ENCODE results near the gene COL23A1.
A peak's percentile ranks its signal among the peaks of the same experiment; 100 is the strongest.

COL23A1 gene

DNA sequence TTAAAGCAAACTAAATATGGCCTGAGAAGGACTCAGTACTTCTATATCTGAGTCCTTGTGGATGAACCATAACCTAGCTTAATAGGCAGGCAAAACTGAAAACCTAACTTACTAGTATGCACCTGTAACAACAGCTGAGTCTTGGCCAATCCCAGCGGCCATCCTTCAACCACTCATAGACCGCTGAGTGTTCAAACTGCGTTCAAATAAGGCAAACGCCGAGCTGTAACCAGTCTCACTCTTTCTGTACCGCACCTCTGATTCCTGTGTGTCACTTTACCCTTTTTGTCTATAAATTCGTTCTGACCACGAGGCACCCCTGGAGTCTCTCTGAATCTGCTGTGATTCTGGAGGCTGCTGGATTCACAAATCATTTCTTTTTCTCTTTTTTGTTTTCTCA, 170.5 kb downstream of the COL23A1 start:
- Histone ChIP-seq H3K4me3 (ENCODE audit: low read length in 2 of 2) (no peak overlapping the region), H2BK15ac (ENCODE audit: low read length) (peak overlapping the region; percentile 47), H2AK5ac (ENCODE audit: low read depth, low read length) (no peak overlapping the region), H3K9ac (ENCODE audit: low read depth, low read length, poor library complexity) (no peak overlapping the region), H2BK12ac (ENCODE audit: low read length) (no peak overlapping the region), H2AFZ (ENCODE audit: low read length) (peak overlapping the region; percentile 32), H3K4me2 (ENCODE audit: insufficient read depth, low read length, poor library complexity, severe bottlenecking) (no peak overlapping the region), H3K4me1 (ENCODE audit: control insufficient read depth in 2 of 2, insufficient read depth in 1 of 2, low read depth in 1 of 2, low read length in 2 of 2) (peaks cover 36 to 37% of the 10 kb centered on the region in 2 donors), H3K14ac (ENCODE audit: low read length) (no peak overlapping the region), H3K18ac (ENCODE audit: low read length) (no peak overlapping the region), H3K4ac (ENCODE audit: low read length) (no peak overlapping the region), H3K9me3 (replicated peaks in 1 of 2; ENCODE audit: control insufficient read depth in 2 of 2, insufficient read depth in 1 of 2, low read depth in 1 of 2, low read length in 2 of 2) (no peaks in the 10 kb centered on the region), H3K27ac (replicated peaks; ENCODE audit: low read length) (no peak overlapping the region), H2BK120ac (ENCODE audit: low read depth, low read length) (no peak overlapping the region), H3K79me1 (ENCODE audit: low read depth, low read length) (no peaks in the 10 kb centered on the region), H3K27me3 (ENCODE audit: control insufficient read depth in 3 of 3, insufficient read depth in 3 of 3, low read depth in 1 of 3, low read length in 3 of 3) (no peaks in the 10 kb centered on the region), H4K8ac (ENCODE audit: low read depth, low read length) (no peak overlapping the region), H4K91ac (ENCODE audit: low read depth, low read length, poor library complexity) (no peak overlapping the region), H3K36me3 (replicated peaks in 1 of 2; ENCODE audit: control insufficient read depth in 2 of 2, insufficient read depth in 2 of 2, low read length in 2 of 2) (no peaks in the 10 kb centered on the region), H2BK5ac (ENCODE audit: low read length) (no peak overlapping the region), H3K23ac (ENCODE audit: low read depth, low read length, poor library complexity) (no peak overlapping the region)
- no CpG with 5 or more reads among the region's 8 CpGs for WGBS, 2 donors (ENCODE audit: extremely low coverage in 2 of 2, insufficient read length in 2 of 2, insufficient replicate concordance in 1 of 2)
- no peak for DNase-seq (ENCODE audit: low spot score)

DNA sequence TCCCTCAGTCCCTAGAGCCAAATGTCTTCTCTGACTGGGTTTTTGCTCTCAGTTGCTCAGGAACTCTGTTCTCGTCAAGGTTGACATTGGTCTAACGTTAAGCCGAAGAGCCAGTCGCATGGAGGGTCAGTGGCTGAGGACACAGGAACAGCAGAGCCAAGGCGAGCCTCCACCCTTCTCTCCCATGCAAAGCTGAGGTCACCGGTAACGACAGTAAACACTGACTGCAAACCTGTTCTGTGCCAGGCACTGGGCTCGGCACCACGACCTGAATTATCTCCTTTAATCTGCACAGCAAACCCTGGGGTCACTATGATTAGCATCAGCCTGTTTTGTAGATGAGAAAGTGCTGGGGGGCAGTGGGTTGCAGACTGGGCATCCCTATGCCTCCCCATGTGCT, 171.0 kb downstream of the COL23A1 start:
- H3K9ac ChIP-seq (ENCODE audit: low read depth, low read length, poor library complexity): no peak overlapping the region
- H3K27ac ChIP-seq (replicated peaks; ENCODE audit: low read length): no peak overlapping the region
- WGBS, 2 donors (ENCODE audit: extremely low coverage in 2 of 2, insufficient read length in 2 of 2, insufficient replicate concordance in 1 of 2): no CpG with 5 or more reads among the region's 9 CpGs
- H2BK15ac ChIP-seq (ENCODE audit: low read length): peak overlapping the region; percentile 47
- H2AFZ ChIP-seq (ENCODE audit: low read length): no peak overlapping the region
- H3K4ac ChIP-seq (ENCODE audit: low read length): no peak overlapping the region
- H2BK120ac ChIP-seq (ENCODE audit: low read depth, low read length): no peak overlapping the region
- H3K9me3 ChIP-seq (replicated peaks in 1 of 2; ENCODE audit: control insufficient read depth in 2 of 2, insufficient read depth in 1 of 2, low read depth in 1 of 2, low read length in 2 of 2): no peaks in the 10 kb centered on the region
- H2BK12ac ChIP-seq (ENCODE audit: low read length): peak overlapping the region; percentile 77
- no peak overlapping the region for H4K8ac ChIP-seq (ENCODE audit: low read depth, low read length)
- no peak overlapping the region for H3K4me2 ChIP-seq (ENCODE audit: insufficient read depth, low read length, poor library complexity, severe bottlenecking)
- H2AK5ac ChIP-seq (ENCODE audit: low read depth, low read length): peak overlapping the region; percentile 30
- no peak overlapping the region for H4K91ac ChIP-seq (ENCODE audit: low read depth, low read length, poor library complexity)
- no peaks in the 10 kb centered on the region for H3K36me3 ChIP-seq (replicated peaks in 1 of 2; ENCODE audit: control insufficient read depth in 2 of 2, insufficient read depth in 2 of 2, low read length in 2 of 2)
- H3K27me3 ChIP-seq (ENCODE audit: control insufficient read depth in 3 of 3, insufficient read depth in 3 of 3, low read depth in 1 of 3, low read length in 3 of 3): no peaks in the 10 kb centered on the region
- H3K18ac ChIP-seq (ENCODE audit: low read length): peak overlapping the region; percentile 68
- no peak overlapping the region for H3K4me3 ChIP-seq (ENCODE audit: low read length in 2 of 2)
- no peak for DNase-seq (ENCODE audit: low spot score)
- peaks cover 33 to 35% of the 10 kb centered on the region in 2 donors for H3K4me1 ChIP-seq (ENCODE audit: control insufficient read depth in 2 of 2, insufficient read depth in 1 of 2, low read depth in 1 of 2, low read length in 2 of 2)
- H3K23ac ChIP-seq (ENCODE audit: low read depth, low read length, poor library complexity): no peak overlapping the region
- H3K79me1 ChIP-seq (ENCODE audit: low read depth, low read length): no peaks in the 10 kb centered on the region
- H3K14ac ChIP-seq (ENCODE audit: low read length): no peak overlapping the region
- no peak overlapping the region for H2BK5ac ChIP-seq (ENCODE audit: low read length)

GRCh38 chr5:178418471-178419010, 171.7 kb downstream of the COL23A1 start:
- no peak overlapping the region for H3K27ac ChIP-seq (replicated peaks; ENCODE audit: low read length)
- no peak overlapping the region for H4K8ac ChIP-seq (ENCODE audit: low read depth, low read length)
- H3K4ac ChIP-seq (ENCODE audit: low read length): no peak overlapping the region
- H3K18ac ChIP-seq (ENCODE audit: low read length): peak overlapping the region; percentile 55
- H3K36me3 ChIP-seq (replicated peaks in 1 of 2; ENCODE audit: control insufficient read depth in 2 of 2, insufficient read depth in 2 of 2, low read length in 2 of 2): no peaks in the 10 kb centered on the region
- H3K23ac ChIP-seq (ENCODE audit: low read depth, low read length, poor library complexity): no peak overlapping the region
- no peak for DNase-seq (ENCODE audit: low spot score)
- H2BK5ac ChIP-seq (ENCODE audit: low read length): no peak overlapping the region
- H3K4me3 ChIP-seq (ENCODE audit: low read length in 2 of 2): no peak overlapping the region
- H2BK12ac ChIP-seq (ENCODE audit: low read length): peak overlapping the region; percentile 77
- H3K14ac ChIP-seq (ENCODE audit: low read length): peak overlapping the region; percentile 77
- H3K9ac ChIP-seq (ENCODE audit: low read depth, low read length, poor library complexity): no peak overlapping the region
- peak overlapping the region; percentile 30 for H2AK5ac ChIP-seq (ENCODE audit: low read depth, low read length)
- no peaks in the 10 kb centered on the region for H3K9me3 ChIP-seq (replicated peaks in 1 of 2; ENCODE audit: control insufficient read depth in 2 of 2, insufficient read depth in 1 of 2, low read depth in 1 of 2, low read length in 2 of 2)
- no peaks in the 10 kb centered on the region for H3K79me1 ChIP-seq (ENCODE audit: low read depth, low read length)
- H3K27me3 ChIP-seq (ENCODE audit: control insufficient read depth in 3 of 3, insufficient read depth in 3 of 3, low read depth in 1 of 3, low read length in 3 of 3): no peaks in the 10 kb centered on the region
- H3K4me2 ChIP-seq (ENCODE audit: insufficient read depth, low read length, poor library complexity, severe bottlenecking): no peak overlapping the region
- H2BK15ac ChIP-seq (ENCODE audit: low read length): peak overlapping the region; percentile 60
- H4K91ac ChIP-seq (ENCODE audit: low read depth, low read length, poor library complexity): peak overlapping the region; percentile 56
- H2BK120ac ChIP-seq (ENCODE audit: low read depth, low read length): no peak overlapping the region
- peaks cover 29 to 35% of the 10 kb centered on the region in 2 donors for H3K4me1 ChIP-seq (ENCODE audit: control insufficient read depth in 2 of 2, insufficient read depth in 1 of 2, low read depth in 1 of 2, low read length in 2 of 2)
- WGBS, 2 donors (ENCODE audit: extremely low coverage in 2 of 2, insufficient read length in 2 of 2, insufficient replicate concordance in 1 of 2): no CpG with 5 or more reads among the region's 7 CpGs
- H2AFZ ChIP-seq (ENCODE audit: low read length): no peak overlapping the region

- Histone ChIP-seq H2AK5ac (ENCODE audit: low read depth, low read length) (peak overlapping the region; percentile 30), H2BK120ac (ENCODE audit: low read depth, low read length) (no peak overlapping the region), H3K4ac (ENCODE audit: low read length) (no peak overlapping the region), H2BK12ac (ENCODE audit: low read length) (peak overlapping the region; percentile 77), H3K9me3 (replicated peaks in 1 of 2; ENCODE audit: control insufficient read depth in 2 of 2, insufficient read depth in 1 of 2, low read depth in 1 of 2, low read length in 2 of 2) (no peaks in the 10 kb centered on the region), H3K18ac (ENCODE audit: low read length) (peak overlapping the region; percentile 55), H3K27me3 (ENCODE audit: control insufficient read depth in 3 of 3, insufficient read depth in 3 of 3, low read depth in 1 of 3, low read length in 3 of 3) (no peaks in the 10 kb centered on the region), H3K27ac (replicated peaks; ENCODE audit: low read length) (no peak overlapping the region), H2BK15ac (ENCODE audit: low read length) (peak overlapping the region; percentile 60), H3K4me1 (ENCODE audit: control insufficient read depth in 2 of 2, insufficient read depth in 1 of 2, low read depth in 1 of 2, low read length in 2 of 2) (peaks cover 29 to 35% of the 10 kb centered on the region in 2 donors), H4K8ac (ENCODE audit: low read depth, low read length) (no peak overlapping the region), H3K4me2 (ENCODE audit: insufficient read depth, low read length, poor library complexity, severe bottlenecking) (no peak overlapping the region), H4K91ac (ENCODE audit: low read depth, low read length, poor library complexity) (no peak overlapping the region), H3K14ac (ENCODE audit: low read length) (peak overlapping the region; percentile 77), H3K4me3 (ENCODE audit: low read length in 2 of 2) (no peak overlapping the region), H3K79me1 (ENCODE audit: low read depth, low read length) (no peaks in the 10 kb centered on the region), H3K36me3 (replicated peaks in 1 of 2; ENCODE audit: control insufficient read depth in 2 of 2, insufficient read depth in 2 of 2, low read length in 2 of 2) (no peaks in the 10 kb centered on the region), H3K23ac (ENCODE audit: low read depth, low read length, poor library complexity) (no peak overlapping the region), H2AFZ (ENCODE audit: low read length) (no peak overlapping the region), H3K9ac (ENCODE audit: low read depth, low read length, poor library complexity) (no peak overlapping the region), H2BK5ac (ENCODE audit: low read length) (no peak overlapping the region)
- DNase-seq (ENCODE audit: low spot score): no peak
- no CpG with 5 or more reads among the region's 2 CpGs for WGBS, 2 donors (ENCODE audit: extremely low coverage in 2 of 2, insufficient read length in 2 of 2, insufficient replicate concordance in 1 of 2)
Measured at GRCh38 chr5:178418031-178418430, 172.2 kb downstream of the COL23A1 start.

Data from neuronal stem cell (in vitro differentiated cells).